Type B pancreatic cell (in vitro differentiated cells): ENCODE results near the gene EPSTI1. TPM values are rescaled to one million over a fixed set of nuclear protein-coding genes. Genes with fewer than 3 reads are reported as not detected.

Source experiments
- DNase-seq: peaks from one replicate; pipeline ENCODE4 v3.0.0; 2021; ENCODE audit warnings: mixed read lengths; ENCODE audit not compliant: unreplicated experiment; ENCODE audit errors: extremely low spot score
- H3K27ac Mint-ChIP-seq: 2 replicates; pipeline ENCODE4 v1.8.0; 2021; ENCODE audit warnings: mild to moderate bottlenecking, mixed read lengths
- H3K27me3 Mint-ChIP-seq: 2 replicates; pipeline ENCODE4 v1.8.0; 2021; ENCODE audit warnings: mixed read lengths
- H3K36me3 Mint-ChIP-seq: 2 replicates; pipeline ENCODE4 v1.8.0; 2021; ENCODE audit warnings: mixed read lengths
- H3K4me1 Mint-ChIP-seq: one replicate; pipeline ENCODE4 v1.8.0; 2021; ENCODE audit warnings: mixed read lengths; ENCODE audit not compliant: unreplicated experiment
- H3K4me3 Mint-ChIP-seq: 2 replicates; pipeline ENCODE4 v1.8.0; 2021; ENCODE audit warnings: mild to moderate bottlenecking, mixed read lengths
- H3K9me3 Mint-ChIP-seq: 2 replicates; pipeline ENCODE4 v1.8.0; 2021; ENCODE audit warnings: mixed read lengths
- total RNA-seq: library from RNA; stranded (reverse); gene quantifications from 2 replicates; pipeline ENCODE4 v1.2.1, GENCODE V29; 2021; ENCODE audit warnings: low replicate concordance
- TF ChIP-seq, protein P1 (sequence below): fragments of 200-600 bp; sonication (generic); conservative IDR thresholded peaks from 2 replicates; pipeline ENCODE4 v1.5.0; 2021; ENCODE audit warnings: antibody characterized with exemption, mild to moderate bottlenecking

Gene EPSTI1
- total RNA-seq, 1 donor from 2014 or later: 7.9 TPM

DNA sequence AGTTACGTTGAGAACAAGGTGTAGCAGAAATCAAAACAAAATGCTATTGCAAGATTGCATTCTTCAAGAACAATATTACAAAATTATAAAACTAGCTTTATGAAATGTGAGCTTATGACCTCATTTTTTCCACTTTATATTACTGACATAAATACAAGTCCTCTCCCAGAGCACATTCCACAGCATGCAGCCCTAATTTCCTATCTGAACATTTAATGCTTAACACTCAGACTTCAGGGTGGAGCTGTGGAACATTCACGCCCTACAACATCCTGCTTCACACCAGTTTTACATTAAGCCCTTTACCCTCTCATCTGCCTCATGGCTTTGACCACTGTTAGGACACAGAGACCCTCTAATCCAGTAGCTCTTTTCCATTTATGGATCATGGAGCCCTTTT is 65.5 kb downstream of the EPSTI1 start:
- H3K4me3 Mint-ChIP-seq: no peak overlapping the region
- TF ChIP-seq, protein P1, sequence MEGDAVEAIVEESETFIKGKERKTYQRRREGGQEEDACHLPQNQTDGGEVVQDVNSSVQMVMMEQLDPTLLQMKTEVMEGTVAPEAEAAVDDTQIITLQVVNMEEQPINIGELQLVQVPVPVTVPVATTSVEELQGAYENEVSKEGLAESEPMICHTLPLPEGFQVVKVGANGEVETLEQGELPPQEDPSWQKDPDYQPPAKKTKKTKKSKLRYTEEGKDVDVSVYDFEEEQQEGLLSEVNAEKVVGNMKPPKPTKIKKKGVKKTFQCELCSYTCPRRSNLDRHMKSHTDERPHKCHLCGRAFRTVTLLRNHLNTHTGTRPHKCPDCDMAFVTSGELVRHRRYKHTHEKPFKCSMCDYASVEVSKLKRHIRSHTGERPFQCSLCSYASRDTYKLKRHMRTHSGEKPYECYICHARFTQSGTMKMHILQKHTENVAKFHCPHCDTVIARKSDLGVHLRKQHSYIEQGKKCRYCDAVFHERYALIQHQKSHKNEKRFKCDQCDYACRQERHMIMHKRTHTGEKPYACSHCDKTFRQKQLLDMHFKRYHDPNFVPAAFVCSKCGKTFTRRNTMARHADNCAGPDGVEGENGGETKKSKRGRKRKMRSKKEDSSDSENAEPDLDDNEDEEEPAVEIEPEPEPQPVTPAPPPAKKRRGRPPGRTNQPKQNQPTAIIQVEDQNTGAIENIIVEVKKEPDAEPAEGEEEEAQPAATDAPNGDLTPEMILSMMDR: no peak
- no peak overlapping the region for H3K27ac Mint-ChIP-seq
- peaks cover 5% of the 10 kb centered on the region for H3K36me3 Mint-ChIP-seq
- H3K9me3 Mint-ChIP-seq: peaks cover 3% of the 10 kb centered on the region
- H3K27me3 Mint-ChIP-seq: no peaks in the 10 kb centered on the region
- peaks cover 20% of the 10 kb centered on the region for H3K4me1 Mint-ChIP-seq
- no peak for DNase-seq

DNA sequence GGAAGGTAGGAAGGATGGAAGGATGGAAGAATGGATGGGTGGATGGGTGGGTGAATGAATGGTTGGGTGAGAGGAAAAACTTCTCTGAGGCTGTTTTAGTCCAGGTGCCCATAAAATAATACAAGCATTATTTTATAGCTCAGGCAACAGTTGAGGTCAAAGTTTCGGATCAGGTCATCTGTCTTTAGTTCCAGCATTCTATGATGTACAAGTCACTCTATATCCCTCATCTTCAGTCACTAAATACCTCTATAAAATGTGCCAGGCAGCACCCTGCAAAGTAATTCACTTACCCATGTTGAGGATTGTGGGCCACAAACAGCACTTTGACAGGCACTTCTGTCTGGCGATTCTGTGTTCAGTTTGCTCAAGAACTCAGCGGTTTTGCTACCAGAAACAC is 66.0 kb downstream of the EPSTI1 start:
- no peak for DNase-seq
- peaks cover 5% of the 10 kb centered on the region for H3K36me3 Mint-ChIP-seq
- no peak overlapping the region for H3K27ac Mint-ChIP-seq
- no peaks in the 10 kb centered on the region for H3K27me3 Mint-ChIP-seq
- H3K9me3 Mint-ChIP-seq: peaks cover 3% of the 10 kb centered on the region
- TF ChIP-seq, protein P1: no peak
- H3K4me1 Mint-ChIP-seq: peaks cover 20% of the 10 kb centered on the region
- no peak overlapping the region for H3K4me3 Mint-ChIP-seq

DNA sequence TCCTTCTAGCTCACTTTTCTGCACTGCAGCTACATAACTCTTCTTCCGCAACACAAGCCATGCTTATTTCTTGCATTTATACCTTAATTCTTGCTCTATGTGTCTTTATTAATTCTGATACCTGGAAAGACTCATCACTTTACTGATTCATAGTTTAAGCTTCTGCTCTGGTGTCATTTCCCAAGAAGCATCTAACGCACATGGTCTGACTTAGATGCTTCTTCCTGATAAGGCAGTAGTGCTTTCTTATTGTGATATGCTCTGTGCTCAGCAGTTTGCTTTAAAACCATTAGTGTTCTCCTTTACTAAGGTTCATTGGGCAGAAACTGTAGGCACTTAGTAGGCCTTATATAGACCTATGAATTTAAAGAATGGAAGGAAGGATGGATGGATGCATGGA is 66.4 kb downstream of the EPSTI1 start:
- TF ChIP-seq, protein P1: no peak
- peaks cover 20% of the 10 kb centered on the region for H3K4me1 Mint-ChIP-seq
- no peaks in the 10 kb centered on the region for H3K27me3 Mint-ChIP-seq
- no peak overlapping the region for H3K4me3 Mint-ChIP-seq
- H3K9me3 Mint-ChIP-seq: peaks cover 3% of the 10 kb centered on the region
- H3K27ac Mint-ChIP-seq: no peak overlapping the region
- H3K36me3 Mint-ChIP-seq: peaks cover 5% of the 10 kb centered on the region
- DNase-seq: no peak

DNA sequence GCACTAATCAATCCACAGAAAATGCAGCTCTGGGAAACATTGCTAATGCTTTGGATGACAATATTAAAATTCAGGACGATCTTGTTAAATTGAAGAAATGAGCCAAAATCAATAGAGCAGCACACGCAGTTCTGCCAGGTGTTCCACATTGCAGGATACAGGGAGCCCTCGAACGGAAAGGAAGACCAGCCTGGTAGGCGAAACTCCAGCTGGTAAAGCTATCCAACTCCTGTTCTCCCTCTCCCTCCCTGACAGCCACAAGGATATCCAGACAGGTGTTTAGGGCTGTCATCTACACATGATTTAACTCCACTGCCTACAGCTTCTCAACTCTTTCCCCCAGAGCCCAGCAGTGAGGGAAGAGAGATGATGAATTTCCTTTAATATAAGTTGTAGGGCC is 67.7 kb downstream of the EPSTI1 start:
- Mint-ChIP-seq H3K9me3 (peaks cover 3% of the 10 kb centered on the region), H3K36me3 (peaks cover 5% of the 10 kb centered on the region), H3K4me1 (peaks cover 20% of the 10 kb centered on the region), H3K4me3 (no peak overlapping the region), H3K27me3 (no peaks in the 10 kb centered on the region), H3K27ac (no peak overlapping the region)
- TF ChIP-seq, protein P1: no peak
- DNase-seq: no peak

DNA sequence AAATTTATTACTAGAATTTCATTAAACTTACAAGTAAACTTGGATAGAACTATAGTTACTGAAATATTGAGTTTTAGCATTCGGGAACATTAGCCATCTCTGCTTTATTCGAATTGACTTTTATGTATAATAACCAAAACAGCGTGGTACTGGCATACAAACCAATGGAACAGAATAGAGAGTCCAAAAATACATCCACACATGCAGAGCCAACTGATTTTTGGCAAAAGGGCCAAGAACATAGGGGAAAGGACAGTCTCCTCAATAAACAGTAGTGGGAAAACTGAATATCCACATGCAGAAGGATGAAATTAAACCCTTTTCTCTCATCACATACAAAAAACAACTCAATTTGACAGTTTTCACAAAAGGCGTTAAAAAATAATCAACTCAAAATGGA is 84.3 kb downstream of the EPSTI1 start:
- Mint-ChIP-seq H3K36me3 (peaks cover 3% of the 10 kb centered on the region), H3K27ac (no peak overlapping the region), H3K27me3 (no peaks in the 10 kb centered on the region), H3K4me3 (no peak overlapping the region), H3K4me1 (peaks cover 5% of the 10 kb centered on the region), H3K9me3 (peaks cover 5% of the 10 kb centered on the region)
- TF ChIP-seq, protein P1: no peak
- no peak for DNase-seq

DNA sequence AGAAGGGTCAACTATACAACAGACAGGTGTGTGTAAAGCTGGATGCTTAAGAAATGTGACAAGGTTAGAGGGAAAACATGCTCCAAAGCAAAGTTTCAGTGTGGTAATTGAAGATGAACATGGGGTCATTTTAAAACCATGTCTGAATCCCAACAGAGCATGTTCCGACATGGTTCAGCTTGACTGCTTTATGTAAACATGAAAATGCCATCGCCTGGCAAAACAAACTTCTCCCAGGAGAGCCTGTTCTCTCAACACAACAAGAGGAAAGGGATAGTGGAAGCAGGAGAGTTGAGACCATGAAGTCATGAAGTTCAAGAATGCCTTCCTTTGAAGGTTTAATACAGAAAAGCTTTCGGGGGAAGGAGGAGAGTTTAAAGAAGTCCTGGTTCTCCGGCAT is 85.8 kb downstream of the EPSTI1 start:
- H3K27ac Mint-ChIP-seq: no peak overlapping the region
- peaks cover 5% of the 10 kb centered on the region for H3K9me3 Mint-ChIP-seq
- no peak overlapping the region for H3K4me3 Mint-ChIP-seq
- H3K27me3 Mint-ChIP-seq: no peaks in the 10 kb centered on the region
- peaks cover 5% of the 10 kb centered on the region for H3K4me1 Mint-ChIP-seq
- DNase-seq: no peak
- peaks cover 3% of the 10 kb centered on the region for H3K36me3 Mint-ChIP-seq
- TF ChIP-seq, protein P1: no peak
